ENCODE measurements around the gene DTHD1.

DNA sequence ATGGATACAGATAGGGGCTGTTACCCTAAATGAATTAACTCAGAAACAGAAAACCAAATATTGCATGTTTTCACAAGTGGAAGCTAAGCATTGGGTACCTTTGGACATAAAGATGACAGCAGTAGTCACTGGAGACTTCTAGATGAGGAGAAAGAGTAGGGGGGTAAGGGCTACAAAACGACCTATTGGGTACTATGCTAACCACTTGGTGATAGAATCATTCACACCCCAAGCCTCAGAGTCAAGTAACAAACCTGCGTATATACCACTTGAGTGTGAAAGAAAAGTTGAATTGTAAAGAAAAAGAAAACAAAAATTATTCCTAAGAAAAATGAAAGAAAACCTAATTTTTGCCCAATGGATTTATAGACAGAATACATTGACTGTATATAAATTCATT is 29.4 kb upstream of the DTHD1 start:
- TF ChIP-seq, protein P1, sequence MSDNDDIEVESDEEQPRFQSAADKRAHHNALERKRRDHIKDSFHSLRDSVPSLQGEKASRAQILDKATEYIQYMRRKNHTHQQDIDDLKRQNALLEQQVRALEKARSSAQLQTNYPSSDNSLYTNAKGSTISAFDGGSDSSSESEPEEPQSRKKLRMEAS (IDR thresholded peaks at IDR 0.05), result no peak
- TF ChIP-seq, protein P2, sequence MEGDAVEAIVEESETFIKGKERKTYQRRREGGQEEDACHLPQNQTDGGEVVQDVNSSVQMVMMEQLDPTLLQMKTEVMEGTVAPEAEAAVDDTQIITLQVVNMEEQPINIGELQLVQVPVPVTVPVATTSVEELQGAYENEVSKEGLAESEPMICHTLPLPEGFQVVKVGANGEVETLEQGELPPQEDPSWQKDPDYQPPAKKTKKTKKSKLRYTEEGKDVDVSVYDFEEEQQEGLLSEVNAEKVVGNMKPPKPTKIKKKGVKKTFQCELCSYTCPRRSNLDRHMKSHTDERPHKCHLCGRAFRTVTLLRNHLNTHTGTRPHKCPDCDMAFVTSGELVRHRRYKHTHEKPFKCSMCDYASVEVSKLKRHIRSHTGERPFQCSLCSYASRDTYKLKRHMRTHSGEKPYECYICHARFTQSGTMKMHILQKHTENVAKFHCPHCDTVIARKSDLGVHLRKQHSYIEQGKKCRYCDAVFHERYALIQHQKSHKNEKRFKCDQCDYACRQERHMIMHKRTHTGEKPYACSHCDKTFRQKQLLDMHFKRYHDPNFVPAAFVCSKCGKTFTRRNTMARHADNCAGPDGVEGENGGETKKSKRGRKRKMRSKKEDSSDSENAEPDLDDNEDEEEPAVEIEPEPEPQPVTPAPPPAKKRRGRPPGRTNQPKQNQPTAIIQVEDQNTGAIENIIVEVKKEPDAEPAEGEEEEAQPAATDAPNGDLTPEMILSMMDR (IDR thresholded peaks at IDR 0.05; ENCODE audit: low read depth, low read length, missing input control), result no peak
- TF ChIP-seq FOXA1 (IDR thresholded peaks at IDR 0.05), result no peak
- no peak for TF ChIP-seq YY1 (IDR thresholded peaks at IDR 0.05)

All from liver (tissue), 2 donors.